ENCODE results near the gene MLLT3. TPM values are rescaled to one million over a fixed set of nuclear protein-coding genes. Genes with fewer than 3 reads are reported as not detected.

The MLLT3 gene
- total and polyA plus RNA-seq, 2 of the 8 experiments (the other 6 are each of a cell fraction or from before 2014, with no cell fraction given) = 5.9 to 9.6 TPM

DNA sequence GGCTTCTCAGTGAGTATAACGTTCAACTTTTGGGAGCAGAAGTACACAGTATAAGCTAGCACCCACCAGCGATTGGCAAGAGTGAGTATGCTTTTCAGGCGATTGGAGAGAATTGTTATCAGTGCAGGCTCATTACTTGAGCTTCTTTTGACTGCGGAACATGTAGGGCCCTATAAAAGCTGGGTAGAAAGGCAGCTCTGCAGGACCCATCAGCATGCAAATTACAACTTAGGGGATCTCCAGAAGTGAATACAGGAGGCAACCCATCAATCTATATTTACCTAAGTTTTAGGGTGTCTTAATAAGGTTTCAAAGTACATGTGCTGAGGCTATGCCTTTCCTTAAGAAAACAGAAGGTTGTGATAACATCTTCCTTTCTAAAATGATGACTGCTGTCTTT is 225.0 kb downstream of the MLLT3 start:
- peaks cover 0 to 3% (median 2%) of the 10 kb centered on the region in 4 experiments; a peak in 4 of 7 replicates for H3K4me1 ChIP-seq (replicated peaks in 1 of 4; ENCODE audit: control insufficient read depth in 3 of 4, insufficient read depth in 4 of 4, low read length in 3 of 4)
- no peaks in the 10 kb centered on the region for H3K79me1 ChIP-seq (ENCODE audit: low read depth, low read length)
- H2BK5ac ChIP-seq (ENCODE audit: low read depth, low read length) = no peak overlapping the region
- H3K36me3 ChIP-seq (ENCODE audit: control insufficient read depth in 2 of 4, insufficient read depth in 4 of 4, low read length in 3 of 4) = no peaks in the 10 kb centered on the region
- WGBS, 2 experiments (ENCODE audit: extremely low coverage in 1 of 2, insufficient coverage in 1 of 2, insufficient read length in 1 of 2, insufficient replicate concordance in 2 of 2, low coverage in 1 of 2, low lambda C conversion rate in 2 of 2, missing lambda C conversion rate in 1 of 2) = 21% methylated on average over 4 of the region's 4 CpGs; no CpG with 5 or more reads in 1 of the 2 experiments
- no peaks in the 10 kb centered on the region for H4K20me1 ChIP-seq (replicated peaks in 1 of 2; ENCODE audit: control insufficient read depth in 1 of 2, insufficient read depth in 2 of 2, low read length in 2 of 2)
- no peak overlapping the region for H3K14ac ChIP-seq (ENCODE audit: insufficient read length)
- CTCF ChIA-PET (ENCODE audit: partially characterized antibody) = no interaction called here
- H2BK20ac ChIP-seq (ENCODE audit: low read length) = no peak overlapping the region
- H3K23ac ChIP-seq (ENCODE audit: insufficient read length) = no peak overlapping the region
- H3K18ac ChIP-seq (ENCODE audit: extremely low read depth, low read length) = no peak overlapping the region
- no peak overlapping the region for H3K9ac ChIP-seq (replicated peaks in 1 of 4; ENCODE audit: extremely low read depth in 1 of 4, low read depth in 3 of 4, low read length in 3 of 4)
- H2AK5ac ChIP-seq (ENCODE audit: low read depth, low read length) = no peak overlapping the region
- DNase-seq (ENCODE audit: low read depth in 1 of 2, low spot score in 2 of 2) (no peak), FAIRE-seq (peak; percentile 68)
- POLR2A ChIA-PET (ENCODE audit: partially characterized antibody) = no interaction called here
- no peaks in the 10 kb centered on the region for H3K9me3 ChIP-seq (ENCODE audit: insufficient read depth in 2 of 2, low read depth in 1 of 2, low read length in 1 of 2)
- H3K56ac ChIP-seq (replicated peaks; ENCODE audit: insufficient read length, low read depth, low read length) = no peak overlapping the region
- no peak overlapping the region for H3K27ac ChIP-seq (ENCODE audit: low read depth, low read length)
- no peak overlapping the region for H2BK120ac ChIP-seq (replicated peaks; ENCODE audit: low read depth, low read length)
- no peaks in the 10 kb centered on the region for H3K23me2 ChIP-seq (ENCODE audit: low read depth, low read length)
- no peak overlapping the region for H3K4me3 ChIP-seq (ENCODE audit: extremely low read depth in 1 of 4, insufficient read depth in 2 of 4, low read depth in 3 of 4, low read length in 4 of 4)
- no peaks in the 10 kb centered on the region for H3K79me2 ChIP-seq (ENCODE audit: control insufficient read depth in 1 of 2, insufficient read depth in 2 of 2, low read length in 2 of 2)
- no peak overlapping the region for H2BK12ac ChIP-seq (ENCODE audit: low read depth, low read length)
- H3K27me3 ChIP-seq (replicated peaks in 1 of 4; ENCODE audit: control insufficient read depth in 3 of 4, extremely low read depth in 1 of 4, insufficient read depth in 3 of 4, low read length in 3 of 4) = no peaks in the 10 kb centered on the region
- H2AFZ ChIP-seq (ENCODE audit: low read length) = no peak overlapping the region
- TF ChIP-seq HDAC2 (IDR thresholded peaks at IDR 0.05; ENCODE audit: borderline replicate concordance in 1 of 2, low read depth in 2 of 2, low read length in 2 of 2) = 0 out of 4 replicates have a peak, but pooled peaks of 1 of the 2 experiments have one; percentile 23
- no peak for TF ChIP-seq RAD21 (IDR thresholded peaks at IDR 0.05 in 1 of 2, conservative IDR thresholded peaks at IDR 0.05 in 1 of 2; ENCODE audit: low read depth in 2 of 2, low read length in 2 of 2)
- TF ChIP-seq NANOG (IDR thresholded peaks at IDR 0.05; ENCODE audit: insufficient read depth, low read depth, low read length, poor library complexity, severe bottlenecking) = peak; percentile 80
- no peak overlapping the region for H4K91ac ChIP-seq (replicated peaks; ENCODE audit: insufficient read length, low read length)
- peak overlapping the region in 1 of 2 experiments; percentile 32; a peak in 1 of 4 replicates for H3K4me2 ChIP-seq (ENCODE audit: insufficient read depth in 1 of 2, low read depth in 2 of 2, low read length in 2 of 2)
- H4K5ac ChIP-seq (ENCODE audit: insufficient read length, low read depth, low read length) = no peak overlapping the region
- H4K8ac ChIP-seq (ENCODE audit: extremely low read depth, insufficient read depth, low read length) = no peak overlapping the region
- H2BK15ac ChIP-seq (ENCODE audit: low read length) = no peak overlapping the region
- H3K4ac ChIP-seq (replicated peaks; ENCODE audit: insufficient read length, low read depth, low read length) = no peak overlapping the region

All from H1 (cell line).